Suppressor macrophage (primary cell): Measurements from ENCODE around the gene SLC25A33.

Experiments
- DNase-seq, 4 experiments: peaks; one replicate each; pipeline ENCODE4 v3.0.0-alpha.2; 2020 to 2022

SLC25A33 gene

GRCh38 chr1:9626201-9626608 is 86.9 kb downstream of the SLC25A33 start:
- peak in 2 of 4 experiments; percentile 28 to 36 for DNase-seq

- peak in 3 of 4 experiments; percentile 13 to 43 (median 28) for DNase-seq
These were observed 89.5 kb downstream of the SLC25A33 start for GRCh38 chr1:9628541-9629444.

GRCh38 chr1:9629445-9630201 is 90.4 kb downstream of the SLC25A33 start:
- peak; percentile 85 to 94 (median 92) for DNase-seq

GRCh38 chr1:9630331-9631111 is 91.3 kb downstream of the SLC25A33 start:
- DNase-seq, result peak in 2 of 4 experiments; percentile 21 to 26

GRCh38 chr1:9631613-9632012 is 92.3 kb downstream of the SLC25A33 start:
- no peak for DNase-seq

- peak; percentile 32 to 66 (median 54) for DNase-seq
These were observed 94.2 kb downstream of the SLC25A33 start for GRCh38 chr1:9633493-9633892.

- no peak for DNase-seq
These were observed 95.3 kb downstream of the SLC25A33 start for GRCh38 chr1:9634582-9634981.
